ENCODE results near the gene TDO2. TPM values are rescaled to one million over a fixed set of nuclear protein-coding genes. Genes with fewer than 3 reads are reported as not detected.

TDO2 gene
- total RNA-seq, result not detected

GRCh38 chr4:155903453-155903852 is at the start of gene TDO2:
Gene TDO2, plus strand, starts transcription at chr4:155903696. Its CDS starts 63 bp downstream, at chr4:155903759.
- H3K27ac ChIP-seq, result no peak within 1 kb of the TSS
- no peak within 1 kb of the TSS for H3K4me3 ChIP-seq
- H3K9me3 ChIP-seq, result no peaks in the 10 kb centered on the region
- no peaks in the 10 kb centered on the region for H3K36me3 ChIP-seq
- DNase-seq (ENCODE audit: low spot score), result no peak
- TF ChIP-seq CTCF (IDR thresholded peaks at IDR 0.05), result no peak
- peaks cover 3 to 11% of the 10 kb centered on the region in 2 donors for H3K4me1 ChIP-seq (ENCODE audit: control insufficient read depth in 1 of 2, low read depth in 2 of 2)
- no peak for ATAC-seq (ENCODE audit: insufficient number of reproducible peaks, low FRiP score, low read depth)
- H3K27me3 ChIP-seq (replicated peaks; ENCODE audit: insufficient read depth), result no peaks in the 10 kb centered on the region

GRCh38 chr4:155854582-155855226 is 48.8 kb upstream of the TDO2 start:
- H3K4me1 ChIP-seq (ENCODE audit: control insufficient read depth in 1 of 2, low read depth in 2 of 2), result no peaks in the 10 kb centered on the region
- DNase-seq (ENCODE audit: low spot score) (no peak), ATAC-seq (ENCODE audit: insufficient number of reproducible peaks, low FRiP score, low read depth) (no peak)
- H3K9me3 ChIP-seq, result no peaks in the 10 kb centered on the region
- TF ChIP-seq CTCF (IDR thresholded peaks at IDR 0.05), result no peak
- no peaks in the 10 kb centered on the region for H3K27me3 ChIP-seq (replicated peaks; ENCODE audit: insufficient read depth)
- no peaks in the 10 kb centered on the region for H3K36me3 ChIP-seq
- H3K27ac ChIP-seq, result no peak overlapping the region
- no peak overlapping the region for H3K4me3 ChIP-seq

GRCh38 chr4:155855897-155856296 is 47.6 kb upstream of the TDO2 start:
- Histone ChIP-seq H3K27ac (no peak overlapping the region), H3K36me3 (no peaks in the 10 kb centered on the region), H3K27me3 (replicated peaks; ENCODE audit: insufficient read depth) (no peaks in the 10 kb centered on the region), H3K4me3 (no peak overlapping the region), H3K9me3 (no peaks in the 10 kb centered on the region), H3K4me1 (ENCODE audit: control insufficient read depth in 1 of 2, low read depth in 2 of 2) (no peaks in the 10 kb centered on the region)
- ATAC-seq (ENCODE audit: insufficient number of reproducible peaks, low FRiP score, low read depth) (no peak), DNase-seq (ENCODE audit: low spot score) (no peak)
- no peak for TF ChIP-seq CTCF (IDR thresholded peaks at IDR 0.05)

GRCh38 chr4:155866177-155866576 is 37.3 kb upstream of the TDO2 start, which contains the start of gene ASIC5:
Gene ASIC5, minus strand, starts transcription at chr4:155866277. Its CDS starts 51 bp downstream, at chr4:155866226.
- DNase-seq (ENCODE audit: low spot score), result no peak
- H3K36me3 ChIP-seq, result no peaks in the 10 kb centered on the region
- H3K27ac ChIP-seq, result no peak within 1 kb of the TSS
- no peak within 1 kb of the TSS for H3K4me3 ChIP-seq
- H3K9me3 ChIP-seq, result no peaks in the 10 kb centered on the region
- TF ChIP-seq CTCF (IDR thresholded peaks at IDR 0.05), result no peak
- H3K4me1 ChIP-seq (ENCODE audit: control insufficient read depth in 1 of 2, low read depth in 2 of 2), result no peaks in the 10 kb centered on the region
- no peak for ATAC-seq (ENCODE audit: insufficient number of reproducible peaks, low FRiP score, low read depth)
- H3K27me3 ChIP-seq (replicated peaks; ENCODE audit: insufficient read depth), result no peaks in the 10 kb centered on the region

GRCh38 chr4:155875878-155876277 is 27.6 kb upstream of the TDO2 start:
- Histone ChIP-seq H3K9me3 (no peaks in the 10 kb centered on the region), H3K27ac (no peak overlapping the region), H3K27me3 (replicated peaks; ENCODE audit: insufficient read depth) (no peaks in the 10 kb centered on the region), H3K36me3 (no peaks in the 10 kb centered on the region), H3K4me1 (ENCODE audit: control insufficient read depth in 1 of 2, low read depth in 2 of 2) (no peaks in the 10 kb centered on the region), H3K4me3 (no peak overlapping the region)
- no peak for TF ChIP-seq CTCF (IDR thresholded peaks at IDR 0.05)
- ATAC-seq (ENCODE audit: insufficient number of reproducible peaks, low FRiP score, low read depth) (no peak), DNase-seq (ENCODE audit: low spot score) (no peak)
